Measurements from ENCODE around the gene CTNNA1.
A peak's percentile ranks its signal among the peaks of the same experiment; 100 is the strongest.
"Not testable (repeated sequence)": the region's sequence is repeated elsewhere in the genome, so short reads cannot be mapped to it uniquely, and the experiment has no call there.

Gene CTNNA1

GRCh38 chr5:138792195-138792790, 39.1 kb downstream of the CTNNA1 start:
- Mint-ChIP-seq H3K27me3 (peaks cover 78% of the 10 kb centered on the region), H3K4me3 (no peak overlapping the region), H3K27ac (no peak overlapping the region), H3K9me3 (no peaks in the 10 kb centered on the region), H3K36me3 (ENCODE audit: low read depth) (no peaks in the 10 kb centered on the region), H3K4me1 (ENCODE audit: low read depth) (peaks cover 24% of the 10 kb centered on the region)
- DNase-seq = no peak

GRCh38 chr5:138793575-138793974, 40.4 kb downstream of the CTNNA1 start:
- Mint-ChIP-seq H3K36me3 (ENCODE audit: low read depth) (no peaks in the 10 kb centered on the region), H3K9me3 (no peaks in the 10 kb centered on the region)
- DNase-seq = no peak

GRCh38 chr5:138803285-138803684, 50.1 kb downstream of the CTNNA1 start:
- Mint-ChIP-seq H3K27me3 (peaks cover 17% of the 10 kb centered on the region), H3K4me1 (ENCODE audit: low read depth) (peaks cover 8% of the 10 kb centered on the region), H3K27ac (no peak overlapping the region), H3K36me3 (ENCODE audit: low read depth) (no peaks in the 10 kb centered on the region), H3K9me3 (peaks cover 6% of the 10 kb centered on the region), H3K4me3 (no peak overlapping the region)
- DNase-seq = no peak

More at GRCh38 chr5:138793575-138793974, 40.4 kb downstream of the CTNNA1 start:
- Mint-ChIP-seq H3K4me1 (ENCODE audit: low read depth) (peaks cover 24% of the 10 kb centered on the region), H3K27ac (no peak overlapping the region), H3K27me3 (peaks cover 76% of the 10 kb centered on the region), H3K4me3 (no peak overlapping the region)

GRCh38 chr5:138803935-138804334, 50.7 kb downstream of the CTNNA1 start:
- Mint-ChIP-seq H3K27me3 (peaks cover 13% of the 10 kb centered on the region), H3K9me3 (peaks cover 6% of the 10 kb centered on the region), H3K27ac (no peak overlapping the region), H3K4me1 (ENCODE audit: low read depth) (peaks cover 8% of the 10 kb centered on the region), H3K36me3 (ENCODE audit: low read depth) (no peaks in the 10 kb centered on the region), H3K4me3 (no peak overlapping the region)
- DNase-seq = no peak

GRCh38 chr5:138805096-138805495, 51.9 kb downstream of the CTNNA1 start:
- H3K36me3 Mint-ChIP-seq (ENCODE audit: low read depth) = no peaks in the 10 kb centered on the region
- H3K27ac Mint-ChIP-seq = no peak overlapping the region
- peaks cover 8% of the 10 kb centered on the region for H3K4me1 Mint-ChIP-seq (ENCODE audit: low read depth)
- H3K4me3 Mint-ChIP-seq = no peak overlapping the region
- H3K27me3 Mint-ChIP-seq = peaks cover 11% of the 10 kb centered on the region
- peaks cover 5% of the 10 kb centered on the region for H3K9me3 Mint-ChIP-seq
- no peak for DNase-seq

GRCh38 chr5:138807182-138807581, 54.0 kb downstream of the CTNNA1 start:
- H3K9me3 Mint-ChIP-seq = no peaks in the 10 kb centered on the region
- peaks cover 3% of the 10 kb centered on the region for H3K36me3 Mint-ChIP-seq (ENCODE audit: low read depth)
- H3K27ac Mint-ChIP-seq = no peak overlapping the region
- peaks cover 8% of the 10 kb centered on the region for H3K4me1 Mint-ChIP-seq (ENCODE audit: low read depth)
- no peaks in the 10 kb centered on the region for H3K27me3 Mint-ChIP-seq
- no peak for DNase-seq
- H3K4me3 Mint-ChIP-seq = no peak overlapping the region

GRCh38 chr5:138809391-138809790, 56.2 kb downstream of the CTNNA1 start:
- Mint-ChIP-seq H3K9me3 (no peaks in the 10 kb centered on the region), H3K27ac (no peak overlapping the region), H3K36me3 (ENCODE audit: low read depth) (peaks cover 6% of the 10 kb centered on the region), H3K4me1 (ENCODE audit: low read depth) (peaks cover 8% of the 10 kb centered on the region), H3K4me3 (no peak overlapping the region), H3K27me3 (no peaks in the 10 kb centered on the region)
- no peak for DNase-seq

- H3K27me3 Mint-ChIP-seq; H3K4me3 Mint-ChIP-seq; H3K27ac Mint-ChIP-seq; H3K4me1 Mint-ChIP-seq (ENCODE audit: low read depth); H3K9me3 Mint-ChIP-seq; DNase-seq; H3K36me3 Mint-ChIP-seq (ENCODE audit: low read depth): not testable (repeated sequence)
Measured at GRCh38 chr5:138810861-138811260, 57.6 kb downstream of the CTNNA1 start.

GRCh38 chr5:138815529-138815928, 62.3 kb downstream of the CTNNA1 start:
- Mint-ChIP-seq H3K36me3 (ENCODE audit: low read depth) (peaks cover 6% of the 10 kb centered on the region), H3K27me3 (peaks cover 3% of the 10 kb centered on the region), H3K4me1 (ENCODE audit: low read depth) (no peaks in the 10 kb centered on the region), H3K4me3 (no peak overlapping the region), H3K27ac (no peak overlapping the region), H3K9me3 (no peaks in the 10 kb centered on the region)
- no peak for DNase-seq

- no peak overlapping the region for H3K4me3 Mint-ChIP-seq
- no peaks in the 10 kb centered on the region for H3K4me1 Mint-ChIP-seq (ENCODE audit: low read depth)
- H3K27ac Mint-ChIP-seq = no peak overlapping the region
- H3K36me3 Mint-ChIP-seq (ENCODE audit: low read depth) = peaks cover 3% of the 10 kb centered on the region
- H3K9me3 Mint-ChIP-seq = no peaks in the 10 kb centered on the region
- H3K27me3 Mint-ChIP-seq = peaks cover 10% of the 10 kb centered on the region
- DNase-seq = no peak
Measured at GRCh38 chr5:138817241-138817640, 64.0 kb downstream of the CTNNA1 start.

GRCh38 chr5:138819081-138819480, 65.9 kb downstream of the CTNNA1 start:
- Mint-ChIP-seq H3K27ac (no peak overlapping the region), H3K36me3 (ENCODE audit: low read depth) (no peaks in the 10 kb centered on the region), H3K9me3 (no peaks in the 10 kb centered on the region), H3K27me3 (peaks cover 16% of the 10 kb centered on the region), H3K4me1 (ENCODE audit: low read depth) (peaks cover 2% of the 10 kb centered on the region), H3K4me3 (no peak overlapping the region)
- DNase-seq = no peak

- Mint-ChIP-seq H3K27me3 (peaks cover 16% of the 10 kb centered on the region), H3K36me3 (ENCODE audit: low read depth) (no peaks in the 10 kb centered on the region), H3K9me3 (no peaks in the 10 kb centered on the region), H3K27ac (no peak overlapping the region), H3K4me1 (ENCODE audit: low read depth) (peaks cover 9% of the 10 kb centered on the region), H3K4me3 (no peak overlapping the region)
- DNase-seq = no peak
Measured at GRCh38 chr5:138820695-138821094, 67.5 kb downstream of the CTNNA1 start.

GRCh38 chr5:138824516-138824915, 71.3 kb downstream of the CTNNA1 start:
- Mint-ChIP-seq H3K36me3 (ENCODE audit: low read depth) (peaks cover 3% of the 10 kb centered on the region), H3K4me1 (ENCODE audit: low read depth) (peaks cover 9% of the 10 kb centered on the region)

GRCh38 chr5:138824924-138825863, 72.0 kb downstream of the CTNNA1 start:
- Mint-ChIP-seq H3K4me3 (no peak overlapping the region), H3K27ac (peak overlapping the region; percentile 42), H3K27me3 (peaks cover 18% of the 10 kb centered on the region), H3K4me1 (ENCODE audit: low read depth) (peaks cover 9% of the 10 kb centered on the region), H3K36me3 (ENCODE audit: low read depth) (peaks cover 3% of the 10 kb centered on the region), H3K9me3 (no peaks in the 10 kb centered on the region)
- no peak for DNase-seq

More at GRCh38 chr5:138824516-138824915, 71.3 kb downstream of the CTNNA1 start:
- Mint-ChIP-seq H3K4me3 (no peak overlapping the region), H3K27ac (no peak overlapping the region), H3K9me3 (no peaks in the 10 kb centered on the region), H3K27me3 (peaks cover 20% of the 10 kb centered on the region)
- no peak for DNase-seq

GRCh38 chr5:138828556-138828955, 75.3 kb downstream of the CTNNA1 start:
- no peak overlapping the region for H3K4me3 Mint-ChIP-seq
- no peaks in the 10 kb centered on the region for H3K9me3 Mint-ChIP-seq
- H3K27me3 Mint-ChIP-seq = peaks cover 4% of the 10 kb centered on the region
- H3K27ac Mint-ChIP-seq = no peak overlapping the region
- H3K36me3 Mint-ChIP-seq (ENCODE audit: low read depth) = peaks cover 3% of the 10 kb centered on the region
- no peak for DNase-seq
- peaks cover 12% of the 10 kb centered on the region for H3K4me1 Mint-ChIP-seq (ENCODE audit: low read depth)
